Gastrocnemius medialis (tissue), 4 donors: ENCODE measurements around the gene TOR1B.
"Not testable (repeated sequence)": the region's sequence is repeated elsewhere in the genome, so short reads cannot be mapped to it uniquely, and the experiment has no call there.

Experiments used
- CTCF ChIP-seq, 5 experiments: fragments of 450-650 bp in 3 of 5; fragments of 200-600 bp in 2 of 5; sonication (generic) in 2 of 5; IDR thresholded peaks in 4 of 5; conservative IDR thresholded peaks in 1 of 5; 1 replicate in 4 of 5; 2 replicates in 1 of 5; pipeline ENCODE4 v1.5.1; 2016 to 2019; ENCODE audit warnings: antibody characterized with exemption in 5 of 5, mild to moderate bottlenecking in 3 of 5, moderate library complexity in 3 of 5
- POLR2A ChIP-seq, 2 donors: fragments of 450-650 bp; IDR thresholded peaks; one replicate each; pipeline ENCODE4 v1.6.1; 2017; ENCODE audit warnings: antibody characterized with exemption in 2 of 2, mild to moderate bottlenecking in 2 of 2, moderate library complexity in 2 of 2

- not testable (repeated sequence) for TF ChIP-seq CTCF (IDR thresholded peaks at IDR 0.05 in 4 of 5, conservative IDR thresholded peaks at IDR 0.05 in 1 of 5); POLR2A (IDR thresholded peaks at IDR 0.05)
These were observed 42.2 kb upstream of the TOR1B start for GRCh38 chr9:129760784-129761183.
